22Rv1 (cell line): ENCODE measurements around the gene NIBAN1.

Source experiments
- CTCF ChIP-seq: fragments of 450-650 bp; IDR thresholded peaks from 2 replicates; pipeline ENCODE4 v1.5.1; 2017; ENCODE audit warnings: mild to moderate bottlenecking
- ZFX ChIP-seq: fragments of 450-650 bp; IDR thresholded peaks from 2 replicates; pipeline ENCODE4 v1.6.1; 2017; ENCODE audit warnings: antibody characterized with exemption, borderline replicate concordance

GRCh38 chr1:184970691-184971161, 3.6 kb downstream of the NIBAN1 start:
- no peak for TF ChIP-seq CTCF
- TF ChIP-seq ZFX: no peak
